ENCODE measurements around the gene KLHL29. TPM values are rescaled to one million over a fixed set of nuclear protein-coding genes. Genes with fewer than 3 reads are reported as not detected.

Gene KLHL29
- total RNA-seq, 1 donor from 2014 or later, result 36.5 TPM

DNA sequence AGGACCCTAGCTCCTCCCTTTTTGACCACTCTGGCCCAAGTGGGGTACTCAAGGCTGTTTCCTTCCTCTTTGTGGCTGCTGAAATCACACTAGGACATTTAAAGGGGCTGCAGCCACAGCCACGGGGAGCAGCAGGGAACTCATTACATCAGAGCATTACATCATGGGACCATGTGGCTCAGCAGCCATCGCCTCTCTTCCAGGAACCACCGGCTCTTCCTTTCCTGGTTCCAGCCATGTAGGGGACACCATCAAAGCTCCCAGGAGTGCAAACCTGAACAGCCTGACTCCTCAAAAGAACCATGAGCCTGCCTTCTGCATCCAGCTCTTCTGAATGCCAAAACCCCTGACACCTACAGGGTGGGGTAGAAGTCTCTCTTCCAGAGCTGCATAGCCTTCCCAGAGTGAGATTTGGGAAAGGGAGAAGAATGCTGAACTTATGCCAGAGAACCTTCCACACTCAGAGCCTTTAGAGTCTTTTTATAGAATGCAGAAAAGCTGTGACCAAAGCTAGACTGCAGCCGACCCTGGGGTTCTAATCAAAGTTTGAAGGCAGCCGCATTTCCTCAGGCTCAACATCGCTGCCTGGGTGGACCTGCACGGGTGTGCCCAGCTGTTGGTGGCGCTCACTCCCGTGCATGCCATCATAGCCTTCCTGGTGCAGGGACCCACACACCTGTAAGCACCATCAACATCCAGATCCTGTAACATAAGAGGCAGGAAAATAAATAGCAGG, 121.7 kb downstream of the KLHL29 start:
- TF ChIP-seq, protein P1, sequence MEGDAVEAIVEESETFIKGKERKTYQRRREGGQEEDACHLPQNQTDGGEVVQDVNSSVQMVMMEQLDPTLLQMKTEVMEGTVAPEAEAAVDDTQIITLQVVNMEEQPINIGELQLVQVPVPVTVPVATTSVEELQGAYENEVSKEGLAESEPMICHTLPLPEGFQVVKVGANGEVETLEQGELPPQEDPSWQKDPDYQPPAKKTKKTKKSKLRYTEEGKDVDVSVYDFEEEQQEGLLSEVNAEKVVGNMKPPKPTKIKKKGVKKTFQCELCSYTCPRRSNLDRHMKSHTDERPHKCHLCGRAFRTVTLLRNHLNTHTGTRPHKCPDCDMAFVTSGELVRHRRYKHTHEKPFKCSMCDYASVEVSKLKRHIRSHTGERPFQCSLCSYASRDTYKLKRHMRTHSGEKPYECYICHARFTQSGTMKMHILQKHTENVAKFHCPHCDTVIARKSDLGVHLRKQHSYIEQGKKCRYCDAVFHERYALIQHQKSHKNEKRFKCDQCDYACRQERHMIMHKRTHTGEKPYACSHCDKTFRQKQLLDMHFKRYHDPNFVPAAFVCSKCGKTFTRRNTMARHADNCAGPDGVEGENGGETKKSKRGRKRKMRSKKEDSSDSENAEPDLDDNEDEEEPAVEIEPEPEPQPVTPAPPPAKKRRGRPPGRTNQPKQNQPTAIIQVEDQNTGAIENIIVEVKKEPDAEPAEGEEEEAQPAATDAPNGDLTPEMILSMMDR (IDR thresholded peaks at IDR 0.05; ENCODE audit: partially characterized antibody, unreplicated experiment), result no peak
- H3K4me1 Mint-ChIP-seq (ENCODE audit: low read depth, unreplicated experiment), result peaks cover 37% of the 10 kb centered on the region

DNA sequence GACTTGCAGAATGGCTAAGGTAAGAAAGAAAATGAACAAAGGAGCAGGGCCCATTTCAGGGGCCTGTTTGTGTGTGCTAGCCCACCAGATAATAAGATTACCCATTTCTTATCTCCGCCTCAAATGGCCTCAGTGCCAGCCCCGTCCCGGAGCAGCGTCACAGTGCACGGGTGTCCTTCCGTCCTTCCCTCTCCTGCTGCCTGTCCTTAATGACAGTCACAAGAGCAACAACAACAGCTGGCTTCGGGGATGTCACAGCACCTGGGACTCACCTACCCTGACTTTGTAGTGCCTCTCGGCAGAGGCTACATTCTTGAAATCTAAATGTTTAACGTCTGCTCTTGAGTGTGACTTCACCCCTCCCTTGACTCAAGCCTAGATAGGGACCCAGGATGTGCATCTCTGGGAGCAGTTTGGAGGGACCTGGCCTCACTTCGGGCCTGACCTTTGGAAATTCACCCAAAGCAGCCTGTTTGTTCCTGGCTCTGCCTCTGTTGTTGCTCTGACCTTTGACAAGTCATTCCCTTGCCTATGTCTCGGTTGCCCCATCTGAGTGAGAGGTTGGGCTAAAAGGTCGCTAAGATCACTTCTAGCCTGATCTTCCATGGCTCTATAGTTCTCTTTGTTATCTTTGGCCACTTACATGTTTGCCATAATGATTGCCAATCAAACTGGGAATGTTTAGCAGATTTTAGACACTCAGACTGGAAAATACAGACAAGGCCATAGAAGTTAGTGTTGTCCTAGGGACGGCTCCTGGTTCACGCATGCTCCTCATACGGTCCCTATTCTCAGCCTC, 122.5 kb downstream of the KLHL29 start:
- Mint-ChIP-seq H3K36me3 (ENCODE audit: unreplicated experiment) (no peaks in the 10 kb centered on the region), H3K27me3 (ENCODE audit: unreplicated experiment) (peaks cover 10% of the 10 kb centered on the region), H3K4me3 (ENCODE audit: unreplicated experiment) (no peak overlapping the region), H3K4me1 (ENCODE audit: low read depth, unreplicated experiment) (peaks cover 31% of the 10 kb centered on the region), H3K9me3 (ENCODE audit: unreplicated experiment) (peaks cover 2% of the 10 kb centered on the region), H3K27ac (ENCODE audit: unreplicated experiment) (no peak overlapping the region)
- DNase-seq, result no peak
- TF ChIP-seq, protein P1 (IDR thresholded peaks at IDR 0.05; ENCODE audit: partially characterized antibody, unreplicated experiment), result no peak

More for the DNA sequence above, 121.7 kb downstream of the KLHL29 start:
- no peak overlapping the region for H3K4me3 Mint-ChIP-seq (ENCODE audit: unreplicated experiment)
- no peak for DNase-seq
- peaks cover 8% of the 10 kb centered on the region for H3K27me3 Mint-ChIP-seq (ENCODE audit: unreplicated experiment)
- no peak overlapping the region for H3K27ac Mint-ChIP-seq (ENCODE audit: unreplicated experiment)
- H3K36me3 Mint-ChIP-seq (ENCODE audit: unreplicated experiment), result no peaks in the 10 kb centered on the region
- H3K9me3 Mint-ChIP-seq (ENCODE audit: unreplicated experiment), result peaks cover 2% of the 10 kb centered on the region

DNA sequence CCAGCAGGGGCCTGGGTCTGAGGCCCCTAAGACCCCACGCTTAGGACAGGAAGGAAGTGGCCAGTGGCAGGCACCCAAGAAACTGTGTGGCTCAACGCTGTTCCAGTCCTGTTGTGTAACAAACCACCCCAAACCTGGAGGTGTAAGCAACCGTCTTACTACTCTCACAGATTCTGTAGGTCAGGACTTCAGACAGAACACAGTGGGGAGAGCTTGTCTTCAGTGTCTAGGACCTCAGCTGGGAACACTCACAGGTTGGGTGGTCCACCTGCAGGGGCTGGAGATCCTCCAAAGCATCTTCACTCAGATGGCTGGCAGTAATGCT, 123.0 kb downstream of the KLHL29 start:
- Mint-ChIP-seq H3K4me3 (ENCODE audit: unreplicated experiment) (no peak overlapping the region), H3K36me3 (ENCODE audit: unreplicated experiment) (no peaks in the 10 kb centered on the region)

DNA sequence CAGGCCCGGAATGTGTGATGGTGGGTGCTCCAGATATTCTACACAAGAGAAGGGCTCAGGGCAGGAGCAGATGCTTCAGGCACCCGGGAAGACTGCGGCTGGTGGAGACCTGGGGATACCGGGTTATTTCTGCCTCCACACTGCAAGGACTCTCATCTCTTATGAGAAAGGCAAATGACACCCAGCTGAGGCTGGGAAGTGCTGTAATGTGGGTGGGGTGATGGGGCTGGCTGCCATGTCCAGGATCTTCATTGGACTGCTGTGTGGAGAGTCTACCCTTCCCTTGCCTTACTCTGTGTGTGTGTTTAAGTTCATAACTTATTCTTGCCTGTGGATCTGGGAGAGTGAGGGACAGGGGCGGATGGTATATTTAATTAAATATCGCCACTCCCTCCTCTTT, 124.1 kb downstream of the KLHL29 start:
- Mint-ChIP-seq H3K27me3 (ENCODE audit: unreplicated experiment) (peaks cover 10% of the 10 kb centered on the region), H3K36me3 (ENCODE audit: unreplicated experiment) (no peaks in the 10 kb centered on the region), H3K27ac (ENCODE audit: unreplicated experiment) (no peak overlapping the region), H3K4me3 (ENCODE audit: unreplicated experiment) (no peak overlapping the region), H3K4me1 (ENCODE audit: low read depth, unreplicated experiment) (peaks cover 16% of the 10 kb centered on the region), H3K9me3 (ENCODE audit: unreplicated experiment) (peaks cover 2% of the 10 kb centered on the region)
- TF ChIP-seq, protein P1 (IDR thresholded peaks at IDR 0.05; ENCODE audit: partially characterized antibody, unreplicated experiment), result no peak
- DNase-seq, result no peak

More for the DNA sequence above, 123.0 kb downstream of the KLHL29 start:
- H3K4me1 Mint-ChIP-seq (ENCODE audit: low read depth, unreplicated experiment), result peaks cover 26% of the 10 kb centered on the region
- peaks cover 2% of the 10 kb centered on the region for H3K9me3 Mint-ChIP-seq (ENCODE audit: unreplicated experiment)
- TF ChIP-seq, protein P1 (IDR thresholded peaks at IDR 0.05; ENCODE audit: partially characterized antibody, unreplicated experiment), result no peak
- DNase-seq, result no peak
- no peak overlapping the region for H3K27ac Mint-ChIP-seq (ENCODE audit: unreplicated experiment)
- H3K27me3 Mint-ChIP-seq (ENCODE audit: unreplicated experiment), result peaks cover 10% of the 10 kb centered on the region
